ENCODE results near the gene GFRAL. TPM values are rescaled to one million over a fixed set of nuclear protein-coding genes. Genes with fewer than 3 reads are reported as not detected.
"Not testable (repeated sequence)": the region's sequence is repeated elsewhere in the genome, so short reads cannot be mapped to it uniquely, and the experiment has no call there.

GFRAL gene
- total RNA-seq, 1 donor from 2014 or later: not detected

- Mint-ChIP-seq H3K4me3 (no peak overlapping the region), H3K27me3 (ENCODE audit: low read depth) (no peaks in the 10 kb centered on the region), H3K27ac (ENCODE audit: unreplicated experiment) (peak overlapping the region; percentile 24)
Observed at GRCh38 chr6:55290736-55291135, 36.5 kb upstream of the GFRAL start.

GRCh38 chr6:55293116-55293515 is 34.2 kb upstream of the GFRAL start:
- H3K9me3 Mint-ChIP-seq: peaks cover 2% of the 10 kb centered on the region
- H3K4me1 Mint-ChIP-seq: no peaks in the 10 kb centered on the region

More at GRCh38 chr6:55290736-55291135, 36.5 kb upstream of the GFRAL start:
- no peaks in the 10 kb centered on the region for H3K36me3 Mint-ChIP-seq (ENCODE audit: low read depth)
- DNase-seq (ENCODE audit: low read depth, low spot score): no peak
- H3K9me3 Mint-ChIP-seq: no peaks in the 10 kb centered on the region
- TF ChIP-seq CTCF (conservative IDR thresholded peaks at IDR 0.05): no peak
- H3K4me1 Mint-ChIP-seq: no peaks in the 10 kb centered on the region

GRCh38 chr6:55297214-55297613 is 30.1 kb upstream of the GFRAL start:
- H3K9me3 Mint-ChIP-seq; H3K27ac Mint-ChIP-seq (ENCODE audit: unreplicated experiment); H3K36me3 Mint-ChIP-seq (ENCODE audit: low read depth); H3K27me3 Mint-ChIP-seq (ENCODE audit: low read depth); DNase-seq (ENCODE audit: low read depth, low spot score); H3K4me3 Mint-ChIP-seq; H3K4me1 Mint-ChIP-seq: not testable (repeated sequence)

More at GRCh38 chr6:55293116-55293515, 34.2 kb upstream of the GFRAL start:
- no peak overlapping the region for H3K27ac Mint-ChIP-seq (ENCODE audit: unreplicated experiment)
- H3K4me3 Mint-ChIP-seq: no peak overlapping the region
- H3K27me3 Mint-ChIP-seq (ENCODE audit: low read depth): no peaks in the 10 kb centered on the region
- TF ChIP-seq CTCF (conservative IDR thresholded peaks at IDR 0.05): peak; percentile 58
- DNase-seq (ENCODE audit: low read depth, low spot score): no peak
- no peaks in the 10 kb centered on the region for H3K36me3 Mint-ChIP-seq (ENCODE audit: low read depth)

GRCh38 chr6:55299286-55299985 is 27.8 kb upstream of the GFRAL start:
- no peaks in the 10 kb centered on the region for H3K27me3 Mint-ChIP-seq (ENCODE audit: low read depth)
- DNase-seq (ENCODE audit: low read depth, low spot score): no peak
- H3K36me3 Mint-ChIP-seq (ENCODE audit: low read depth): no peaks in the 10 kb centered on the region
- no peaks in the 10 kb centered on the region for H3K4me1 Mint-ChIP-seq
- H3K27ac Mint-ChIP-seq (ENCODE audit: unreplicated experiment): no peak overlapping the region
- TF ChIP-seq CTCF (conservative IDR thresholded peaks at IDR 0.05): no peak
- no peak overlapping the region for H3K4me3 Mint-ChIP-seq
- peaks cover 2% of the 10 kb centered on the region for H3K9me3 Mint-ChIP-seq

GRCh38 chr6:55304747-55305146 is 22.5 kb upstream of the GFRAL start:
- Mint-ChIP-seq H3K4me1 (no peaks in the 10 kb centered on the region), H3K36me3 (ENCODE audit: low read depth) (no peaks in the 10 kb centered on the region), H3K27me3 (ENCODE audit: low read depth) (no peaks in the 10 kb centered on the region), H3K27ac (ENCODE audit: unreplicated experiment) (no peak overlapping the region), H3K4me3 (no peak overlapping the region), H3K9me3 (no peaks in the 10 kb centered on the region)
- DNase-seq (ENCODE audit: low read depth, low spot score): no peak
- TF ChIP-seq CTCF (conservative IDR thresholded peaks at IDR 0.05): no peak

- Mint-ChIP-seq H3K4me1 (no peaks in the 10 kb centered on the region), H3K27ac (ENCODE audit: unreplicated experiment) (peak overlapping the region; percentile 68), H3K36me3 (ENCODE audit: low read depth) (no peaks in the 10 kb centered on the region), H3K9me3 (no peaks in the 10 kb centered on the region), H3K4me3 (no peak overlapping the region), H3K27me3 (ENCODE audit: low read depth) (no peaks in the 10 kb centered on the region)
- no peak for TF ChIP-seq CTCF (conservative IDR thresholded peaks at IDR 0.05)
- no peak for DNase-seq (ENCODE audit: low read depth, low spot score)
Observed at GRCh38 chr6:55319961-55320695, 7.1 kb upstream of the GFRAL start.
